ENCODE results near the gene TIMP2. TPM values are rescaled to one million over a fixed set of nuclear protein-coding genes. Genes with fewer than 3 reads are reported as not detected.
A peak's percentile ranks its signal among the peaks of the same experiment; 100 is the strongest.
"Not testable (repeated sequence)": the region's sequence is repeated elsewhere in the genome, so short reads cannot be mapped to it uniquely, and the experiment has no call there.

TIMP2 gene
- polyA plus RNA-seq, 4 donors: 166 to 194 (median 183) TPM

GRCh38 chr17:78910497-78911284 is 14.5 kb downstream of the TIMP2 start:
- no peak for DNase-seq (ENCODE audit: low read depth in 4 of 4, low spot score in 3 of 4)

- DNase-seq (ENCODE audit: low read depth in 4 of 4, low spot score in 3 of 4): no peak
Measured at GRCh38 chr17:78908426-78908825, 16.8 kb downstream of the TIMP2 start.

GRCh38 chr17:78905541-78905940 is 19.6 kb downstream of the TIMP2 start:
- DNase-seq (ENCODE audit: low read depth in 4 of 4, low spot score in 3 of 4): no peak

DNA sequence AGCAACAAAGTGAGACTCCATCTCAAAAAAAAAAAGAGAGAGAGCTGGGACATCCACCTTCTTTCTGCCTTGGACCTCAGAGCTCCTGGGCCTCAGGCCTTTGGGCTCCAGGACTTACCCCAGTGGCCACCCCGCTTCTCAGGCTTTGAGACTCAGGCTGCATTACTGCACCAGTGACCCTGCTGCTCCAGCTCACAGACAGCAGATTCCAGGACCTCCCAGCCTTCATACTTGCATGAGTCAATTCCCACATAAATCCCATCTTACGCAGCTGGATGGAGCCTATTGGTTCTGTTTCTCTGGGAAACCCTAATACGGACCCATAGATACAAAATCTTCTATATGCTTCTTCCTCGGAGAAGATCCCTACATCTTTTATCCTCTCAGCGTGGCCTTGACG is 20.1 kb downstream of the TIMP2 start:
- no peak for DNase-seq (ENCODE audit: low read depth in 4 of 4, low spot score in 3 of 4)

DNA sequence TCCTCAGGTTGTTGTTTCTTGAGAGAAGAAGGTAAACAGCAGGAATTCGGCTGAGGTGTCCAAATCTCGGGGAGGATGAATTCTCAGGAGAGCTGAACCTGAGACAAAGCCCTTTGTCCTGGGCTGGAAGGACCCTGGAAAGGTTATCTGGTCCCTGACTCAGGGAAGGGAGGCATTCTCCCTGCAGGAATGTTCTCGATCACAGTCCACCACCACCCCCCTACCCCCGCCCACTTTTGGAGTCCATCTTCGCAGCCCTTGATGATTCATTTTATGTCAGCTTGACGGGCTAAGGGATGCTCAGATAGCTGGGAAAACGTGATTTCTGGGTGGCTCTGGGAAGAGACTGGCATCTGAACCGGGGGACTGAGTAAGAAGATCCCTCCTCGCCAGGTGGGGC is 20.8 kb downstream of the TIMP2 start:
- no peak for DNase-seq (ENCODE audit: low read depth in 4 of 4, low spot score in 3 of 4)

GRCh38 chr17:78903101-78903779 is 21.9 kb downstream of the TIMP2 start, which contains the start of gene CEP295NL:
Gene CEP295NL (minus strand): TSS chr17:78903201. CDS start chr17:78901828, 1,373 bp downstream.
- DNase-seq (ENCODE audit: low read depth in 4 of 4, low spot score in 3 of 4): peak in 2 of 4 donors; percentile 58 to 77

DNA sequence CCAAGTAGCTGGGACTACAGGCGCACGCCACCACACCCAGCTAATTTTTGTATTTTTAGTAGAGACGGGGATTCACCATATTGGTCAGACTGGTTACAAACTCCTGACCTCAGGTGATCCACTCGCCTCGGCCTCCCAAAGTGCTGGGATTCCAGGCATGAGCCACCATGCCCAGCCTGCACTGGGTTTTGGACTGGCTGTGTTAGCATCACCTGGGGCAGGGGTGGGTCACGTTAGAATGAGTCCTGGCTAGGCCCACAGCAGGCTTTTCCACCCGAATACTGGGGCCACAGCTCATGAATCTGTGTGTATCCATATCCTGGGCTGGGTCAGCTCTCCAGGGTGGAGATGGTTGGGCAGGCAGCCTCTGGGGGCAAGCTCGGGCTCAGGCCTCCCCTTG is 23.0 kb downstream of the TIMP2 start:
- DNase-seq (ENCODE audit: low read depth in 4 of 4, low spot score in 3 of 4): not testable (repeated sequence)

GRCh38 chr17:78901806-78902205 is 23.4 kb downstream of the TIMP2 start:
- no peak for DNase-seq (ENCODE audit: low read depth in 4 of 4, low spot score in 3 of 4)

DNA sequence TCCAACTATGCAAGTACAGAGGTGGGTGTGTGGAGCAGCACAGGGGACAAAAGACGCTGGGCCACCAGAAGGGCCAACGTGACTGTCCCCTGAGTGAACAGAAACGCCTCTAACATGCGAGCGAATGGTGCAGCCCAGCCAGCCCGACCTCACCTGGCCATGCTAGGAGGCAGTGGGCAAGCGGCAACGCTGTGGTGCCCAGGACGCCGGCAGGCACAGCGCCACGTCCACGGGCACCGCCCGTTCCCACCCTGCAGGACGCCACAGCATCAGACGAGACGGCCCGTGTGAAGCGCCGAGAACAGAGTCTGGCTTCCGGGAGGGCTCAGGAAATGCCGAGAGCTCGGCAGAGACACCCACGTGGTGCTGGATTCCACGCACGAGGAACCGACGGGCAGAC is 24.4 kb downstream of the TIMP2 start:
- DNase-seq (ENCODE audit: low read depth in 4 of 4, low spot score in 3 of 4): no peak

GRCh38 chr17:78899361-78900260 is 25.6 kb downstream of the TIMP2 start:
- no peak for DNase-seq (ENCODE audit: low read depth in 4 of 4, low spot score in 3 of 4)

GRCh38 chr17:78898947-78899346 is 26.2 kb downstream of the TIMP2 start:
- no peak for DNase-seq (ENCODE audit: low read depth in 4 of 4, low spot score in 3 of 4)

DNA sequence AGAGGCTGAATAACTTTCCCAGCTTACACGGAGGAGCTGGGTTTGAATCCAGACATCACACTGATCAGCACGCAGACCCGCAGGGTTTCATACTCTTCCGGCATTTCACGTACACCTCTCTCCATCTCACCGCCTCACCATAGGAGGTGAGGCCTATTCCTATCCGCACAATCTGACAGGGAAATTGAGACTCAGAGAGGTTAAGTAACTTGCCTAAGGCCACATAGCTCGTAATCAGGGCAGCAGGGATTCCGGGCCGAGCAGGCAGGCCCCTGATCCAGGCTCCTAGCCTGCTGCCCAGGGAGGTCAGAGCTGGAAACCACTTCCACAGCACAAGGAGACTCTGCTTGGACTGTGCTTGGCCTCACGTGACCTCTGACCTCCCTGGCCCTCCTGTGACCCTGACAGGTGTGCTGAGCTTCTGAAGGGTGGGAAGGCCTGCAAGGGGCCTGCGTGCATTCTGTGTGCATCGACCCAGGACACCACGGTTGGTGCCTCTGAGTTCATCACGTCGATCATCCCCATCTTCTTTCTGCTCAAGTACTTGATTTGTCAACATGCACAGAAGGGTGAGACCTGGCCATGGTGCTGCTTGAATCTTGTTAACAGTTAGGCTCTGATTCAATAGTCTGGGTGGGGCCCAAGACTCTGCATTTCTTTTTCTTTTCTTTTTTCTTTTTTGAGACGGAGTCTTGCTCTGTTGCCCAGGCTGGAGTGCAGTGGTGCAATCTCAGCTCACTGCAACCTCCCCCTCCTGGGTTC is 26.9 kb downstream of the TIMP2 start:
- DNase-seq (ENCODE audit: low read depth in 4 of 4, low spot score in 3 of 4): no peak

GRCh38 chr17:78897664-78898047 is 27.5 kb downstream of the TIMP2 start:
- no peak for DNase-seq (ENCODE audit: low read depth in 4 of 4, low spot score in 3 of 4)

DNA sequence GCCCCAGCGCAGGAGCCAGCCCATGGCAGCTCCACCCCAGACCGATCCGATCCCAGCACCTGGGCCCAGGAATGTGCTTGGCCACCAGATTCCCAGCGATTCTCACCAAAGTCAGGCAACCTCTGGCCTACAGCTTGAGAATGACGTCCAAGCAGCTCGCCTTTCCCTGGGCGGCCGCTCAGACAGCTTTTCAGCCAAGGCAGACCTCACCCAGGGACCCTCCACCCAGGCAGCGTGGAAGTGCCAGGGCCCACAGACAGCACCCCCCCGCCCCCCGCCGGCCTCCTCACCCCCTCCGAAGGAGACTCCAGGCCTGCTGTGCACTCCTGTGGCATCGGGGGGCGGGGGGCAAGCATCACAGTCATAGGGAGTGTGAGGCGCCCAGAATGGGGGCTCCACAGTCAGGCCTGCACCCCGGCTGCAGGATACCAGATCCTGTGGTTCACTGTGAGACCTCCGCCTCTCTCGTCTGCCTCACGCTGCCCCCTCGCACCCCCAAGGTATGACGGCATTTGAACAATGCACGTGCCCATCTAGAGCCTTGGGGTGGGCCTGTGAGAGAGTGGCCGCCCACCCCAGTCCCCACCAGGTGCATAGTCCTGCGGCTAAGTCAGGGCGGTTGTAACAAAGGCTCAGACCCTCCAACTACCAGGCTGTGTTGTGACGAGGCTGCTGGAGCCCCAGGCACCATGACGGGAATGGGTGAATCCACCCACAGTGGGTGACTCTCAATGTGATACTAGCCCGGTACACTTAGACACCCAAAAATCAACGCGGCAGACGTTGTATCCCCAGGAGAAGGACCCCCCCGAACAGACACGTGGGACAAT is 28.1 kb downstream of the TIMP2 start:
- DNase-seq (ENCODE audit: low read depth in 4 of 4, low spot score in 3 of 4): no peak

GRCh38 chr17:78896091-78896833 is 28.9 kb downstream of the TIMP2 start:
- no peak for DNase-seq (ENCODE audit: low read depth in 4 of 4, low spot score in 3 of 4)

GRCh38 chr17:78895322-78895721 is 29.9 kb downstream of the TIMP2 start:
- no peak for DNase-seq (ENCODE audit: low read depth in 4 of 4, low spot score in 3 of 4)

- DNase-seq (ENCODE audit: low read depth in 4 of 4, low spot score in 3 of 4): no peak
Measured at GRCh38 chr17:78893684-78894083, 31.5 kb downstream of the TIMP2 start.

DNA sequence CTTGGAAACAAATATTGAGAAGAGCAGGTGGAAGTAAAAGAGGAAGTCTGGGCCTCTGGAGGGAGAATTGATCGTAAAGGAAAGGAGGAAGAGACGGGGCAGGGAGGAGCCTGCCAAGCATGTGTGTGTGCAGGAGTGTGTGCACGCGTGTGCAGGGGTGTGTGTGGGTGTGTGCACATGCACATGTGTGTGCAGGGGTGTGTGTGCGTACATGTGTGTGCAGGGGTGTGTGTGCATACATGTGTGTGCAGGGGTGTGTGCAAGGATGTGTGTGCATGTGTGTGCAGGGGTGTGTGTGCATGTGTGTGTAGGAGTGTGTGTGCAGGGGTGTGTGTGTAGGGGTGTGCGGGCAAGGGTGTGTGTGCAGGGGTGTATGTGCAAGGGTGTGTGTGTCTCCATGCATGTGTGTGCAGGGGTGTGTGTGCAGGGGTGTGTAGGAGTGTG is 32.2 kb downstream of the TIMP2 start:
- no peak for DNase-seq (ENCODE audit: low read depth in 4 of 4, low spot score in 3 of 4)

GRCh38 chr17:78892520-78892919 is 32.7 kb downstream of the TIMP2 start:
- no peak for DNase-seq (ENCODE audit: low read depth in 4 of 4, low spot score in 3 of 4)

Data from right renal pelvis (tissue), 4 donors.